ENCODE data around the gene HIP1.

HIP1 gene

DNA sequence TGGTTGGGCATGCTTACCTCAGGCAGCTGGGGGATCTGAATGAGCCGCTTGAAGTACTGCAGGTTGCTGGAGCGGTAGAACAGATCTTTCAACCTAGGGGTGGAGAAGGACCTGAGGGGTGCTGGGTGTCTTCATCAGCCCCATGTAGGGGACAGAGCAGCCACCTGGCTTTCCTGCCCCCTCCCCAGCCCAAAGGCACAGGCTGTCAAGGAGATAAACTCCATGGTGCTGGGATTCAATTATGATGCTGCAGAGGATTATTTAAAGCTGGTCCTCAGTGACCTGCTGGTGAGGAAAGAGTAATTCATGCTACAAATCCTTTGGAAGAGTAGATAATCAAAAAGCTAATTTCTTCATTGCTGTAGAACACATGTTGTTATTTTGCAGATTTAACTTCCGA is 175.6 kb downstream of the HIP1 start:
- no peak for TF ChIP-seq CREB1 (IDR thresholded peaks at IDR 0.05; ENCODE audit: low read depth)
- TF ChIP-seq TAF1 (IDR thresholded peaks at IDR 0.05; ENCODE audit: low read depth): no peak
- TF ChIP-seq ZBTB7A (IDR thresholded peaks at IDR 0.05; ENCODE audit: low read depth): no peak
- TF ChIP-seq RAD21 (IDR thresholded peaks at IDR 0.05; ENCODE audit: low read depth): no peak
- no peak for TF ChIP-seq CEBPB (IDR thresholded peaks at IDR 0.05)
- no peak for TF ChIP-seq YY1 (IDR thresholded peaks at IDR 0.05; ENCODE audit: low read depth)
- TF ChIP-seq MAX (IDR thresholded peaks at IDR 0.05): no peak
- TF ChIP-seq FOXM1 (IDR thresholded peaks at IDR 0.05; ENCODE audit: borderline replicate concordance, low read depth): no peak
- no peak for TF ChIP-seq TEAD4 (IDR thresholded peaks at IDR 0.05)
- no peak for TF ChIP-seq EP300 (IDR thresholded peaks at IDR 0.05; ENCODE audit: borderline replicate concordance)
- TF ChIP-seq, protein P1, sequence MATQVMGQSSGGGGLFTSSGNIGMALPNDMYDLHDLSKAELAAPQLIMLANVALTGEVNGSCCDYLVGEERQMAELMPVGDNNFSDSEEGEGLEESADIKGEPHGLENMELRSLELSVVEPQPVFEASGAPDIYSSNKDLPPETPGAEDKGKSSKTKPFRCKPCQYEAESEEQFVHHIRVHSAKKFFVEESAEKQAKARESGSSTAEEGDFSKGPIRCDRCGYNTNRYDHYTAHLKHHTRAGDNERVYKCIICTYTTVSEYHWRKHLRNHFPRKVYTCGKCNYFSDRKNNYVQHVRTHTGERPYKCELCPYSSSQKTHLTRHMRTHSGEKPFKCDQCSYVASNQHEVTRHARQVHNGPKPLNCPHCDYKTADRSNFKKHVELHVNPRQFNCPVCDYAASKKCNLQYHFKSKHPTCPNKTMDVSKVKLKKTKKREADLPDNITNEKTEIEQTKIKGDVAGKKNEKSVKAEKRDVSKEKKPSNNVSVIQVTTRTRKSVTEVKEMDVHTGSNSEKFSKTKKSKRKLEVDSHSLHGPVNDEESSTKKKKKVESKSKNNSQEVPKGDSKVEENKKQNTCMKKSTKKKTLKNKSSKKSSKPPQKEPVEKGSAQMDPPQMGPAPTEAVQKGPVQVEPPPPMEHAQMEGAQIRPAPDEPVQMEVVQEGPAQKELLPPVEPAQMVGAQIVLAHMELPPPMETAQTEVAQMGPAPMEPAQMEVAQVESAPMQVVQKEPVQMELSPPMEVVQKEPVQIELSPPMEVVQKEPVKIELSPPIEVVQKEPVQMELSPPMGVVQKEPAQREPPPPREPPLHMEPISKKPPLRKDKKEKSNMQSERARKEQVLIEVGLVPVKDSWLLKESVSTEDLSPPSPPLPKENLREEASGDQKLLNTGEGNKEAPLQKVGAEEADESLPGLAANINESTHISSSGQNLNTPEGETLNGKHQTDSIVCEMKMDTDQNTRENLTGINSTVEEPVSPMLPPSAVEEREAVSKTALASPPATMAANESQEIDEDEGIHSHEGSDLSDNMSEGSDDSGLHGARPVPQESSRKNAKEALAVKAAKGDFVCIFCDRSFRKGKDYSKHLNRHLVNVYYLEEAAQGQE (IDR thresholded peaks at IDR 0.05; ENCODE audit: low read depth): no peak
- no peak for TF ChIP-seq EGR1 (IDR thresholded peaks at IDR 0.05)
- no peak for TF ChIP-seq NFIC (IDR thresholded peaks at IDR 0.05)

DNA sequence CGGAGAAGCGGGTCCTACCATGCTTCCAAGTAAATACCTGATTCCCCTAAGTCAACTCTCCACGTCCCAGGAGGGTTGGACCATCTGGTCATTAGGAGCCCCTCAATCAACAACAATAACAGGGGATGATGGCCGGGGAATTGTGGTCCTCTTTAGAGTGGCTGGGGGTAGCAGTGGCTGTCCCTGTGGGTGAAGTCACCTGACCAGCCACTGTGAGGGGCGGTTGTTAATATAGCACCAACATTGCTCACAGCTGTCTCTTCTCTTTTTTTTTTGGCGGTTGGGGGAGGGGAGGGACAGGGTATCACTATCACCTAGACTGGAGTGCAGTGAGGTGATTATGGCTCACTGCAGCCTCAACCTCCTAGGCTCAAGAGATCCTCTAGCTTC is 178.8 kb downstream of the HIP1 start:
- no peak for TF ChIP-seq YY1 (IDR thresholded peaks at IDR 0.05; ENCODE audit: low read depth)
- TF ChIP-seq, protein P1 (IDR thresholded peaks at IDR 0.05; ENCODE audit: low read depth): no peak
- no peak for TF ChIP-seq USF1 (IDR thresholded peaks at IDR 0.05)
- no peak for TF ChIP-seq TAF1 (IDR thresholded peaks at IDR 0.05; ENCODE audit: low read depth)
- no peak for TF ChIP-seq MAX (IDR thresholded peaks at IDR 0.05)
- no peak for TF ChIP-seq TCF12 (IDR thresholded peaks at IDR 0.05; ENCODE audit: low read depth)
- TF ChIP-seq ZBTB7A (IDR thresholded peaks at IDR 0.05; ENCODE audit: low read depth): no peak
- no peak for TF ChIP-seq NFIC (IDR thresholded peaks at IDR 0.05)
- no peak for TF ChIP-seq FOXM1 (IDR thresholded peaks at IDR 0.05; ENCODE audit: borderline replicate concordance, low read depth)
- TF ChIP-seq CEBPB (IDR thresholded peaks at IDR 0.05): no peak
- no peak for TF ChIP-seq EP300 (IDR thresholded peaks at IDR 0.05; ENCODE audit: borderline replicate concordance)
- TF ChIP-seq EGR1 (IDR thresholded peaks at IDR 0.05): no peak
- TF ChIP-seq TEAD4 (IDR thresholded peaks at IDR 0.05): no peak
- no peak for TF ChIP-seq CREB1 (IDR thresholded peaks at IDR 0.05; ENCODE audit: low read depth)
- TF ChIP-seq RAD21 (IDR thresholded peaks at IDR 0.05; ENCODE audit: low read depth): no peak

GRCh38 chr7:75559355-75559975 is 179.3 kb downstream of the HIP1 start:
- TF ChIP-seq CEBPB (IDR thresholded peaks at IDR 0.05): no peak
- no peak for TF ChIP-seq CREB1 (IDR thresholded peaks at IDR 0.05; ENCODE audit: low read depth)
- TF ChIP-seq TCF12 (IDR thresholded peaks at IDR 0.05; ENCODE audit: low read depth): no peak
- no peak for TF ChIP-seq MAX (IDR thresholded peaks at IDR 0.05)

DNA sequence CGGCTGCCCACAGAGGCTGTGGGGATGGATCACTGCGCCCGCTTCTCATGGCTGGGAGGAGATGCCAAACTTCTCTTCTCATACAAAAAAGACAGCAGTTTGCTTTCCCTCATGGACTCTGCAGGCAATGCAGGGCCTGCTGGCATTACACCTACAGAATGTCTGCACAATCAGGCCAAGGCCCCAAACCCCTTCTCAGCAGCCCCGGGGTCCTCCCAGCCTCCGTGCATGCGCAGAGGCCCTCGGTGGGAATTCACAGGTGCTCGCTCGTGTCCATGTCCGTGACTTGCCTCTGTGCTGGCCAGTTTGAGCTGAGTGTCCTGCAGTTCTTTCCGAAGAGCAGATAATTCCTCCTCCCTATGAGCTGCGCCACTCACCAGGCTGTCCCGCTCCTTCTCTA is 183.0 kb downstream of the HIP1 start:
- TF ChIP-seq EP300 (IDR thresholded peaks at IDR 0.05; ENCODE audit: borderline replicate concordance): no peak
- TF ChIP-seq EGR1 (IDR thresholded peaks at IDR 0.05): no peak
- TF ChIP-seq CREB1 (IDR thresholded peaks at IDR 0.05; ENCODE audit: low read depth): no peak
- TF ChIP-seq FOXM1 (IDR thresholded peaks at IDR 0.05; ENCODE audit: borderline replicate concordance, low read depth): no peak
- TF ChIP-seq TEAD4 (IDR thresholded peaks at IDR 0.05): no peak
- TF ChIP-seq TCF12 (IDR thresholded peaks at IDR 0.05; ENCODE audit: low read depth): no peak
- no peak for TF ChIP-seq YY1 (IDR thresholded peaks at IDR 0.05; ENCODE audit: low read depth)
- TF ChIP-seq NFIC (IDR thresholded peaks at IDR 0.05): no peak
- no peak for TF ChIP-seq RAD21 (IDR thresholded peaks at IDR 0.05; ENCODE audit: low read depth)
- no peak for TF ChIP-seq USF1 (IDR thresholded peaks at IDR 0.05)
- no peak for TF ChIP-seq CEBPB (IDR thresholded peaks at IDR 0.05)
- TF ChIP-seq TAF1 (IDR thresholded peaks at IDR 0.05; ENCODE audit: low read depth): no peak
- no peak for TF ChIP-seq MAX (IDR thresholded peaks at IDR 0.05)
- TF ChIP-seq ZBTB7A (IDR thresholded peaks at IDR 0.05; ENCODE audit: low read depth): no peak
- TF ChIP-seq, protein P1 (IDR thresholded peaks at IDR 0.05; ENCODE audit: low read depth): no peak

Data from Ishikawa (cell line).